OCI-LY1 (cell line): ENCODE results near the gene ZNF562.

Experiments
- H2AFZ ChIP-seq: fragments of 200-600 bp; sonication (generic), shearing (Covaris generic); 2 replicates; pipeline ENCODE4 v1.6.0; 2014; ENCODE audit warnings: antibody characterized with exemption, mild to moderate bottlenecking, low read length
- H3F3A ChIP-seq: fragments of 200-600 bp; sonication (generic), shearing (Covaris generic); 2 replicates; pipeline ENCODE4 v1.6.0; 2014; ENCODE audit warnings: mild to moderate bottlenecking, antibody characterized with exemption, low read length, moderate library complexity; ENCODE audit not compliant: insufficient read depth
- H3K27ac ChIP-seq: fragments of 200-600 bp; sonication (generic); 2 replicates; pipeline ENCODE4 v1.5.1; 2014; ENCODE audit warnings: low read length, mixed run types, mild to moderate bottlenecking, low read depth; ENCODE audit not compliant: poor library complexity, severe bottlenecking
- H3K27me3 ChIP-seq: fragments of 200-600 bp; sonication (generic); 2 replicates; pipeline ENCODE4 v1.6.0; 2014; ENCODE audit warnings: antibody characterized with exemption, mild to moderate bottlenecking, low read length, moderate library complexity; ENCODE audit not compliant: insufficient read depth
- H3K36me3 ChIP-seq: fragments of 200-600 bp; sonication (generic); 2 replicates; pipeline ENCODE4 v1.6.1; 2014; ENCODE audit warnings: mild to moderate bottlenecking, antibody characterized with exemption, low read length, moderate library complexity, mixed read lengths; ENCODE audit not compliant: insufficient read depth
- H3K4me1 ChIP-seq: fragments of 200-600 bp; sonication (generic); 2 replicates; pipeline ENCODE4 v1.5.1; 2014; ENCODE audit warnings: mild to moderate bottlenecking, low read length, moderate library complexity; ENCODE audit not compliant: insufficient read depth, severe bottlenecking
- H3K4me2 ChIP-seq: fragments of 200-600 bp; sonication (generic), shearing (Covaris generic); 2 replicates; pipeline ENCODE4 v1.6.1; 2014; ENCODE audit warnings: low read length
- H3K4me3 ChIP-seq: fragments of 200-600 bp; sonication (generic); 2 replicates; pipeline ENCODE4 v1.5.1; 2014; ENCODE audit warnings: low read length, low read depth, mild to moderate bottlenecking, mixed read lengths; ENCODE audit not compliant: poor library complexity, severe bottlenecking
- H3K79me2 ChIP-seq: fragments of 200-600 bp; shearing (Covaris generic); 2 replicates; pipeline ENCODE4 v1.6.1; 2016; ENCODE audit warnings: mixed run types, low read length, mixed read lengths; ENCODE audit not compliant: insufficient read depth
- H3K9ac ChIP-seq: fragments of 200-600 bp; sonication (generic), shearing (Covaris generic); 2 replicates; pipeline ENCODE4 v1.6.1; 2014; ENCODE audit warnings: mild to moderate bottlenecking, low read length, mixed read lengths
- H3K9me2 ChIP-seq: fragments of 200-600 bp; sonication (generic), shearing (Covaris generic); 2 replicates; pipeline ENCODE4 v1.6.1; 2014; ENCODE audit warnings: low read depth, mild to moderate bottlenecking, low read length, mixed read lengths
- H3K9me3 ChIP-seq: fragments of 200-600 bp; shearing (Covaris generic); 2 replicates; pipeline ENCODE4 v1.6.1; 2014; ENCODE audit warnings: low read length, mixed read lengths
- H4K20me1 ChIP-seq: fragments of 200-600 bp; sonication (generic), shearing (Covaris generic); 2 replicates; pipeline ENCODE4 v1.6.0; 2016; ENCODE audit warnings: mild to moderate bottlenecking, low read length; ENCODE audit not compliant: insufficient read depth
- EZH2 ChIP-seq: fragments of 200-600 bp; sonication (generic), shearing (Covaris generic); IDR thresholded peaks from 2 replicates; pipeline ENCODE4 v1.8.0; 2017; ENCODE audit warnings: borderline replicate concordance, mixed run types, mild to moderate bottlenecking, antibody characterized with exemption, low read length, moderate library complexity, mixed read lengths
- TF ChIP-seq, protein P1 (sequence below): fragments of 200-600 bp; sonication (generic), shearing (Covaris generic); IDR thresholded peaks from 2 replicates; pipeline ENCODE4 v1.5.1; 2017; ENCODE audit warnings: mild to moderate bottlenecking, antibody characterized with exemption, low read length, moderate library complexity, mixed read lengths

Gene ZNF562

DNA sequence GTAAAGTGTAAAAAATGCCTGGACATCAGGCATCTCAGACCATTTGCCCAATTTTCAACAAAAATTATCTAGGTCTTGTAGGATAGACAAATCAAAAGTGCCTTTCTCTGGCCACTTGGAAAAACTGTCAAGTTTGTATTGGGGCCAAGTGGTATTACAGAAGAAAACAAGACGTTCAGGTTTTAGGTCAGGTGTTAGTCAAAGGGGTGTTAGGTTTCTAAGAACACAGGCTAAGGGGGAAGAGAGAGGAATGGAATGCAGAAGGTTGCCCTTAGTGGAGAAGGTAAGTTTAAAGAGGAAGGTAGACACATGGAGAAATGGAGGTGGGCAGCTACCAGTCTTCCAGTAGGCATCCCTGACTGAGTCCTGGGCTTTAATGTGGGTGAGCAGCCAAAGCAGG, 33.9 kb downstream of the ZNF562 start:
- H3K4me2 ChIP-seq: no peak overlapping the region
- TF ChIP-seq, protein P1, sequence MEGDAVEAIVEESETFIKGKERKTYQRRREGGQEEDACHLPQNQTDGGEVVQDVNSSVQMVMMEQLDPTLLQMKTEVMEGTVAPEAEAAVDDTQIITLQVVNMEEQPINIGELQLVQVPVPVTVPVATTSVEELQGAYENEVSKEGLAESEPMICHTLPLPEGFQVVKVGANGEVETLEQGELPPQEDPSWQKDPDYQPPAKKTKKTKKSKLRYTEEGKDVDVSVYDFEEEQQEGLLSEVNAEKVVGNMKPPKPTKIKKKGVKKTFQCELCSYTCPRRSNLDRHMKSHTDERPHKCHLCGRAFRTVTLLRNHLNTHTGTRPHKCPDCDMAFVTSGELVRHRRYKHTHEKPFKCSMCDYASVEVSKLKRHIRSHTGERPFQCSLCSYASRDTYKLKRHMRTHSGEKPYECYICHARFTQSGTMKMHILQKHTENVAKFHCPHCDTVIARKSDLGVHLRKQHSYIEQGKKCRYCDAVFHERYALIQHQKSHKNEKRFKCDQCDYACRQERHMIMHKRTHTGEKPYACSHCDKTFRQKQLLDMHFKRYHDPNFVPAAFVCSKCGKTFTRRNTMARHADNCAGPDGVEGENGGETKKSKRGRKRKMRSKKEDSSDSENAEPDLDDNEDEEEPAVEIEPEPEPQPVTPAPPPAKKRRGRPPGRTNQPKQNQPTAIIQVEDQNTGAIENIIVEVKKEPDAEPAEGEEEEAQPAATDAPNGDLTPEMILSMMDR: no peak
- no peak for TF ChIP-seq EZH2
- no peaks in the 10 kb centered on the region for H3K9me2 ChIP-seq
- H3K79me2 ChIP-seq: no peaks in the 10 kb centered on the region
- H3K27ac ChIP-seq: no peak overlapping the region
- no peaks in the 10 kb centered on the region for H4K20me1 ChIP-seq
- H3K9ac ChIP-seq: no peak overlapping the region
- H3K4me3 ChIP-seq: no peak overlapping the region
- H3K9me3 ChIP-seq: no peaks in the 10 kb centered on the region
- no peak overlapping the region for H2AFZ ChIP-seq
- no peaks in the 10 kb centered on the region for H3K27me3 ChIP-seq
- no peaks in the 10 kb centered on the region; the same call in 1 of the 2 replicates for H3K36me3 ChIP-seq
- no peaks in the 10 kb centered on the region for H3F3A ChIP-seq
- H3K4me1 ChIP-seq: no peaks in the 10 kb centered on the region

- no peak overlapping the region for H3K4me2 ChIP-seq
- H3F3A ChIP-seq: no peaks in the 10 kb centered on the region
- no peak overlapping the region for H3K27ac ChIP-seq
- H2AFZ ChIP-seq: no peak overlapping the region
- no peaks in the 10 kb centered on the region for H3K9me2 ChIP-seq
- H3K9ac ChIP-seq: no peak overlapping the region
- H3K9me3 ChIP-seq: no peaks in the 10 kb centered on the region
- TF ChIP-seq, protein P1: no peak
- TF ChIP-seq EZH2: no peak
- H3K4me3 ChIP-seq: no peak overlapping the region
- no peaks in the 10 kb centered on the region for H3K79me2 ChIP-seq
- H3K36me3 ChIP-seq: peaks cover 19% of the 10 kb centered on the region
- H3K4me1 ChIP-seq: no peaks in the 10 kb centered on the region
- H4K20me1 ChIP-seq: no peaks in the 10 kb centered on the region
- no peaks in the 10 kb centered on the region for H3K27me3 ChIP-seq
Measured at GRCh38 chr19:9636018-9636417, 38.9 kb downstream of the ZNF562 start.

- Histone ChIP-seq H3K79me2 (no peaks in the 10 kb centered on the region), H2AFZ (no peak overlapping the region), H4K20me1 (no peaks in the 10 kb centered on the region), H3K27me3 (no peaks in the 10 kb centered on the region), H3K4me1 (no peaks in the 10 kb centered on the region), H3K9me2 (no peaks in the 10 kb centered on the region), H3K36me3 (peaks cover 7% of the 10 kb centered on the region; the same call in 1 of the 2 replicates), H3K9me3 (no peaks in the 10 kb centered on the region), H3K27ac (no peak overlapping the region), H3K4me2 (no peak overlapping the region), H3F3A (no peaks in the 10 kb centered on the region), H3K9ac (no peak overlapping the region), H3K4me3 (no peak overlapping the region)
- TF ChIP-seq, protein P1: no peak
- TF ChIP-seq EZH2: no peak
Measured at GRCh38 chr19:9627856-9628255, 47.0 kb downstream of the ZNF562 start.
